Neuronal stem cell (in vitro differentiated cells): ENCODE results near the gene RRP1.

Experiments used
- DNase-seq: peaks from one replicate; pipeline ENCODE4 v3.0.0-alpha.2; 2013; ENCODE audit warnings: low spot score
- H2AFZ ChIP-seq: one replicate; pipeline ENCODE4 v1.6.1; 2013; ENCODE audit warnings: mild to moderate bottlenecking, low read length, inconsistent platforms
- H2AK5ac ChIP-seq: 2 replicates; pipeline ENCODE4 v1.6.1; 2013; ENCODE audit warnings: low read depth, mild to moderate bottlenecking, inconsistent platforms, low read length, moderate library complexity, mixed read lengths
- H2BK120ac ChIP-seq: 2 replicates; pipeline ENCODE4 v1.6.1; 2013; ENCODE audit warnings: low read depth, mild to moderate bottlenecking, inconsistent platforms, low read length, moderate library complexity, mixed read lengths
- H2BK12ac ChIP-seq: one replicate; pipeline ENCODE4 v1.6.1; 2013; ENCODE audit warnings: low read length, inconsistent platforms
- H2BK15ac ChIP-seq: 2 replicates; pipeline ENCODE4 v1.6.1; 2013; ENCODE audit warnings: mild to moderate bottlenecking, low read length, inconsistent platforms, mixed read lengths
- H2BK5ac ChIP-seq: one replicate; pipeline ENCODE4 v1.6.1; 2013; ENCODE audit warnings: inconsistent platforms, mild to moderate bottlenecking, low read length, moderate library complexity
- H3K14ac ChIP-seq: one replicate; pipeline ENCODE4 v1.6.1; 2013; ENCODE audit warnings: low read length, inconsistent platforms
- H3K18ac ChIP-seq: 2 replicates; pipeline ENCODE4 v1.6.1; 2013; ENCODE audit warnings: low read length, inconsistent platforms
- H3K23ac ChIP-seq: 2 replicates; pipeline ENCODE4 v1.6.1; 2013; ENCODE audit warnings: low read depth, mild to moderate bottlenecking, mixed read lengths, low read length, inconsistent platforms; ENCODE audit not compliant: poor library complexity
- H3K27ac ChIP-seq: replicated peaks from 3 replicates; pipeline ENCODE4 v1.5.1; 2013; ENCODE audit warnings: low read length, inconsistent platforms
- H3K27me3 ChIP-seq, 3 experiments: 2 replicates each; pipeline ENCODE4 v1.6.1; 2013; ENCODE audit warnings: low read length in 3 of 3, mild to moderate bottlenecking in 2 of 3, inconsistent platforms in 1 of 3, low read depth in 1 of 3, mixed read lengths in 1 of 3, moderate library complexity in 1 of 3; ENCODE audit not compliant: control insufficient read depth in 3 of 3, insufficient read depth in 3 of 3
- H3K36me3 ChIP-seq, 2 donors: replicated peaks in 1 of 2; 2 replicates each; pipeline ENCODE4 v1.6.1; 2013; ENCODE audit warnings: low read length in 2 of 2; ENCODE audit not compliant: control insufficient read depth in 2 of 2, insufficient read depth in 2 of 2
- H3K4ac ChIP-seq: 2 replicates; pipeline ENCODE4 v1.6.1; 2013; ENCODE audit warnings: inconsistent platforms, mild to moderate bottlenecking, low read length, moderate library complexity
- H3K4me1 ChIP-seq, 2 donors: 1 replicate in 1 of 2; 2 replicates in 1 of 2; pipeline ENCODE4 v1.6.1; 2013; ENCODE audit warnings: low read length in 2 of 2, low read depth in 1 of 2; ENCODE audit not compliant: control insufficient read depth in 2 of 2, insufficient read depth in 1 of 2
- H3K4me2 ChIP-seq: one replicate; pipeline ENCODE4 v1.6.1; 2013; ENCODE audit warnings: mild to moderate bottlenecking, low read length, inconsistent platforms; ENCODE audit not compliant: insufficient read depth, poor library complexity, severe bottlenecking
- H3K4me3 ChIP-seq, 2 donors: 2 replicates each; pipeline ENCODE4 v1.5.1; 2013; ENCODE audit warnings: low read length in 2 of 2, mild to moderate bottlenecking in 2 of 2, inconsistent platforms in 1 of 2, moderate library complexity in 1 of 2
- H3K79me1 ChIP-seq: one replicate; pipeline ENCODE4 v1.6.1; 2013; ENCODE audit warnings: low read depth, mild to moderate bottlenecking, inconsistent platforms, low read length, moderate library complexity
- H3K9ac ChIP-seq: one replicate; pipeline ENCODE4 v1.6.1; 2013; ENCODE audit warnings: mild to moderate bottlenecking, low read depth, low read length, inconsistent platforms; ENCODE audit not compliant: poor library complexity
- H3K9me3 ChIP-seq, 2 donors: replicated peaks in 1 of 2; 2 replicates each; pipeline versions ENCODE3 to v1.6.1; 2013; ENCODE audit warnings: low read length in 2 of 2, mild to moderate bottlenecking in 2 of 2, inconsistent platforms in 1 of 2, low read depth in 1 of 2, mixed read lengths in 1 of 2, moderate library complexity in 1 of 2; ENCODE audit not compliant: control insufficient read depth in 2 of 2, insufficient read depth in 1 of 2
- H4K8ac ChIP-seq: one replicate; pipeline ENCODE4 v1.6.1; 2013; ENCODE audit warnings: low read depth, mild to moderate bottlenecking, inconsistent platforms, low read length, moderate library complexity
- H4K91ac ChIP-seq: one replicate; pipeline ENCODE4 v1.6.1; 2013; ENCODE audit warnings: low read length, low read depth, mild to moderate bottlenecking, inconsistent platforms; ENCODE audit not compliant: poor library complexity
- WGBS, 2 donors: extraction: QIAGEN DNeasy Blood & Tissue Kit; methylation state at CpG; one replicate each; pipeline ENCODE4 v1.1.7; 2013; ENCODE audit warnings: missing lambda C conversion rate in 2 of 2, mixed read lengths in 1 of 2; ENCODE audit not compliant: insufficient read length in 2 of 2, insufficient replicate concordance in 1 of 2; ENCODE audit errors: extremely low coverage in 2 of 2; 5-methylcytosine and 5-hydroxymethylcytosine counted together

The RRP1 gene

DNA sequence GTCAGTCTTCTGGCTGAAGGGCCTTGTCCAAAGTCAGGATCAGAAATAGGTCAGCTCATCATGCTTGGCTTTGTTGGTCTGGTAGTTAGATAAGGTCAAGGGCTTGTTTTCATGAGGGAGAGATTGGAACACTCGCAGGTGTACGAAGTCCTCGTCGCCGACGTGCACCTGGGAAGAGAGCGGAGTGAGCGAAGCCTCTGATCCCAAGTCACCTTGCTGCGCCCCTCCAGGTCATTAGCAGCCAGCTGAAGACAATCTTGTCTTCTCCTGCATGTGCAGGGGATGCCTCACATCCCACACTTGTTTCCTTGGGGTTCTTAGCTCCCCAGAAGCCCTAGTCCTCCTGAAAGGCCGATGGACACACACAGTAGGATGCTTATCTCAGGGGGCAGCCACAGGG is 15.2 kb upstream of the RRP1 start:
- no peak overlapping the region for H3K18ac ChIP-seq
- H3K27ac ChIP-seq = no peak overlapping the region
- H3K27me3 ChIP-seq = no peaks in the 10 kb centered on the region
- H3K9me3 ChIP-seq = no peaks in the 10 kb centered on the region
- H3K4me2 ChIP-seq = no peak overlapping the region
- no peak for DNase-seq
- H2BK120ac ChIP-seq = no peak overlapping the region
- H3K14ac ChIP-seq = no peak overlapping the region
- no peak overlapping the region for H2BK15ac ChIP-seq
- H4K91ac ChIP-seq = no peak overlapping the region
- peak overlapping the region; percentile 68 for H2AK5ac ChIP-seq
- H3K4me3 ChIP-seq = peak overlapping the region in 1 of 2 donors; percentile 32
- peaks cover 6 to 9% of the 10 kb centered on the region in 2 donors for H3K4me1 ChIP-seq
- no CpG with 5 or more reads among the region's 10 CpGs for WGBS, 2 donors
- H3K4ac ChIP-seq = no peak overlapping the region
- no peak overlapping the region for H2BK12ac ChIP-seq
- H3K36me3 ChIP-seq = peaks cover 16 to 23% of the 10 kb centered on the region in 2 donors
- no peak overlapping the region for H4K8ac ChIP-seq
- no peak overlapping the region for H2AFZ ChIP-seq
- H2BK5ac ChIP-seq = no peak overlapping the region
- no peak overlapping the region for H3K23ac ChIP-seq
- no peak overlapping the region for H3K9ac ChIP-seq
- H3K79me1 ChIP-seq = peaks cover 9% of the 10 kb centered on the region

DNA sequence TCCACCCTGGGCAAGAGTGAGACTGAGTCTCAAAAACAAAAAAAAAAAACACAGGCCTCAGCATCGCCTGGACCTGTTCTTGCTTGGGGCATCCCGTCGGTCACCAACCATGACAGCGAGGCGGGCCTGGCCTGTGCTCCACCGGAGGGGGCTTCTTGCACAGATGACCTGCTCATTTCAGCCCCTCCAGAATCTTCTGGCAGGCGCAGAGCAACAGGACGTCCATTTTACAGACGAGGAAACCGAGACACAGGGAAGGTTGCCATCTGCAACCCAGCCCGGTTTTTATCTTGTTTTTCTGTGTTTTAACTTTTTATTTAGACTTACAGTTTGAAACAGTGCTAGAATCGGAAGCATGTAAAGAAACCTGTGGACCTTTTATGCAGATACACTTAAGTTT is 14.2 kb upstream of the RRP1 start:
- H3K27ac ChIP-seq = no peak overlapping the region
- H2BK5ac ChIP-seq = no peak overlapping the region
- peak overlapping the region; percentile 88 to 99 for H3K4me3 ChIP-seq
- no peak overlapping the region for H3K18ac ChIP-seq
- H3K4ac ChIP-seq = no peak overlapping the region
- H3K9me3 ChIP-seq = no peaks in the 10 kb centered on the region
- no peak for DNase-seq
- WGBS, 2 donors = no CpG with 5 or more reads among the region's 12 CpGs
- no peak overlapping the region for H2AK5ac ChIP-seq
- H3K36me3 ChIP-seq = peaks cover 16 to 23% of the 10 kb centered on the region in 2 donors
- H2BK120ac ChIP-seq = no peak overlapping the region
- H2AFZ ChIP-seq = no peak overlapping the region
- peaks cover 9% of the 10 kb centered on the region for H3K79me1 ChIP-seq
- no peak overlapping the region for H3K14ac ChIP-seq
- no peak overlapping the region for H3K23ac ChIP-seq
- H4K8ac ChIP-seq = no peak overlapping the region
- peak overlapping the region; percentile 75 for H3K4me2 ChIP-seq
- peaks cover 6 to 9% of the 10 kb centered on the region in 2 donors for H3K4me1 ChIP-seq
- H4K91ac ChIP-seq = no peak overlapping the region
- H3K27me3 ChIP-seq = no peaks in the 10 kb centered on the region
- no peak overlapping the region for H2BK12ac ChIP-seq
- no peak overlapping the region for H2BK15ac ChIP-seq
- no peak overlapping the region for H3K9ac ChIP-seq

DNA sequence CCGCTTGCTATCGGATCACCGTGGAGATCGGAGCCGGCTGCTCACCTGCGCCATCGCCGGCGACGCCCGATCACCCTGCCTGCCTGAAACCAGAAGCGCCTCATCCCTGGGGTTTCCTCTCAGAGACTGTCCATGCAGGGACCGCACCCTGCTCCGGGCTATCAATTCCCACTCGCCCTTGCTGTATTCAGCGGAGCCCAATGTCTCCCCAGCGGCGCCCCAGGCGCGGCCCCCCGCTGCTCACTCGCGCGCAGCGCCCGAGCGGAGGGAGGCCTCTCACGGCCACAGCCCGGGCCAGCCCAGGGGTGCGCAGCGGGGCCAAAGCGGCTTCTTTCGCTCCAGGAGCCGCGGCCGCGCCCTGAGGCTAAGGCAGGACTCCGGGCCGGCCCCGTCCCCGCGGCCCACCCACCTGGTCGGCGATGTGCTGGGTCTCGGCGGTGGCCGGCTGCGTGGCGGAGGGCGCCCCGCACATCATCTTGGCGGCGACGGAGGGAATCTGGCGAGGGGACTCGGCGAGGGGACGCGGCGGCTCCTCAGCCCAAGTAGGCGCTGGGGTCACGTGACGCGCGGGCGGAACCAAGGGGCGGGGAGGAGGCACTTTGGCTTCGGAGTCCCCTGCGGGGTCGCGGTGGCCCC is 13.5 kb upstream of the RRP1 start, which contains the start of gene CSTB:
Gene CSTB, minus strand, starts transcription at position 514 of the 636 bp plus-strand sequence. Its CDS starts 39 bp downstream, at position 475.
- Histone ChIP-seq H2BK12ac (no peak within 1 kb of the TSS), H3K9ac (peak within 1 kb of the TSS; percentile 98), H3K14ac (peak within 1 kb of the TSS; percentile 89), H4K91ac (no peak within 1 kb of the TSS), H3K23ac (peak within 1 kb of the TSS; percentile 98), H2BK15ac (peak within 1 kb of the TSS; percentile 85), H2BK120ac (no peak within 1 kb of the TSS), H3K18ac (peak within 1 kb of the TSS; percentile 98), H3K27me3 (no peaks in the 10 kb centered on the region), H3K9me3 (no peaks in the 10 kb centered on the region), H3K4ac (peak within 1 kb of the TSS; percentile 76), H3K27ac (peak within 1 kb of the TSS; percentile 63), H4K8ac (no peak within 1 kb of the TSS), H3K79me1 (peaks cover 9% of the 10 kb centered on the region), H3K4me2 (peak within 1 kb of the TSS; percentile 75), H2AFZ (peak within 1 kb of the TSS; percentile 99), H2BK5ac (peak within 1 kb of the TSS; percentile 53), H3K36me3 (peaks cover 16 to 23% of the 10 kb centered on the region in 2 donors), H2AK5ac (peak within 1 kb of the TSS; percentile 40), H3K4me3 (peak within 1 kb of the TSS; percentile 88 to 99), H3K4me1 (peaks cover 6 to 9% of the 10 kb centered on the region in 2 donors)
- no CpG with 5 or more reads among the region's 71 CpGs for WGBS, 2 donors
- DNase-seq = no peak

DNA sequence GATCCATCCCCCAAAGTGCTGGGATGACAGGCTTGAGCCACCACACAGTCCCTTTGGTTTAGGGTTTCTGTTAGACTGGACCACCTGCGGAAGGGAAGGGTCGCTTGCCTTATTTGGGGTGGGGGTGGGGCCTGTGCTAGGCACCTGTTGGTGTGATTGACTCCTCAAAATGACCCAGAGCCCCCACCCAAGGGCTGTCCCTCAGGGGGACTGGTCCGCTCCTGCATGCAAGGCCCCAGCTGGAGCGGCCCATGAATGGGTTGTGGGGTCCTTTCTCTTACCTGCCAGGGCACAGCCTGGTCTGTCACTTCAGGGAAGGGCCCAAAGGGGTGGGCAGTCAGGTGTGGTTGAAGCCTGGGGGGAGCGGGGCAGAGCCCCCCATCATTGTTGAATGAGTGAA is 11.4 kb upstream of the RRP1 start:
- Histone ChIP-seq H3K4me3 (no peak overlapping the region), H3K27me3 (no peaks in the 10 kb centered on the region), H3K9me3 (no peaks in the 10 kb centered on the region), H3K14ac (no peak overlapping the region), H3K23ac (no peak overlapping the region), H2BK5ac (no peak overlapping the region), H3K4me2 (no peak overlapping the region), H2AFZ (peak overlapping the region; percentile 23), H2AK5ac (peak overlapping the region; percentile 78), H3K27ac (no peak overlapping the region), H3K9ac (no peak overlapping the region), H3K79me1 (peaks cover 9% of the 10 kb centered on the region), H4K91ac (no peak overlapping the region), H3K4me1 (peaks cover 6 to 9% of the 10 kb centered on the region in 2 donors), H4K8ac (no peak overlapping the region), H2BK120ac (no peak overlapping the region), H3K18ac (peak overlapping the region; percentile 32), H3K4ac (no peak overlapping the region), H2BK12ac (no peak overlapping the region), H3K36me3 (peaks cover 16 to 18% of the 10 kb centered on the region in 2 donors), H2BK15ac (peak overlapping the region; percentile 96)
- no peak for DNase-seq
- no CpG with 5 or more reads among the region's 5 CpGs for WGBS, 2 donors
